Activated T-cell treated with anti-CD3 and anti-CD28 coated beads for 24 hours (primary cell): ENCODE measurements around the gene CCDC102A.

Experiments used
- DNase-seq: peaks from one replicate; pipeline ENCODE4 v3.0.0-alpha.2; 2020; ENCODE audit warnings: low read depth

CCDC102A gene

GRCh38 chr16:57537581-57538234, 1.3 kb upstream of the CCDC102A start:
- DNase-seq, result no peak

- DNase-seq, result no peak
Observed at GRCh38 chr16:57537194-57537505, 779 bp upstream of the CCDC102A start.

GRCh38 chr16:57535680-57536305, 578 bp downstream of the CCDC102A start:
- peak; percentile 92 for DNase-seq

- no peak for DNase-seq
Observed at GRCh38 chr16:57534881-57535658, 1.3 kb downstream of the CCDC102A start.

- DNase-seq, result no peak
Observed at GRCh38 chr16:57534337-57534880, 2.0 kb downstream of the CCDC102A start.

GRCh38 chr16:57533431-57534336, 2.7 kb downstream of the CCDC102A start:
- DNase-seq, result no peak

- DNase-seq, result no peak
Observed at GRCh38 chr16:57532266-57532625, 4.1 kb downstream of the CCDC102A start.

- no peak for DNase-seq
Observed at GRCh38 chr16:57531635-57532265, 4.6 kb downstream of the CCDC102A start.

- DNase-seq, result no peak
Observed at GRCh38 chr16:57531253-57531575, 5.2 kb downstream of the CCDC102A start.

- no peak for DNase-seq
Observed at GRCh38 chr16:57530522-57531252, 5.7 kb downstream of the CCDC102A start.

GRCh38 chr16:57530104-57530521, 6.3 kb downstream of the CCDC102A start:
- peak; percentile 54 for DNase-seq

GRCh38 chr16:57529391-57530103, 6.8 kb downstream of the CCDC102A start:
- no peak for DNase-seq

GRCh38 chr16:57528499-57529390, 7.6 kb downstream of the CCDC102A start:
- no peak for DNase-seq

GRCh38 chr16:57527610-57528360, 8.6 kb downstream of the CCDC102A start:
- DNase-seq, result no peak

GRCh38 chr16:57527027-57527426, 9.3 kb downstream of the CCDC102A start:
- DNase-seq, result no peak

- no peak for DNase-seq
Observed at GRCh38 chr16:57526498-57526897, 9.9 kb downstream of the CCDC102A start.

GRCh38 chr16:57525761-57526160, 10.6 kb downstream of the CCDC102A start:
- no peak for DNase-seq

- DNase-seq, result no peak
Observed at GRCh38 chr16:57522960-57523359, 13.4 kb downstream of the CCDC102A start.
